PC-3 (cell line): ENCODE measurements around the gene SLC9A9. TPM values are rescaled to one million over a fixed set of nuclear protein-coding genes. Genes with fewer than 3 reads are reported as not detected.

Experiments
- ATAC-seq: fragments of 200-7000 bp; cut with Tn5 transposase; 2 replicates; pipeline ENCODE4 v1.9.1; 2020; ENCODE audit warnings: mild to moderate bottlenecking, moderate library complexity
- BruUV-seq: library from RNA; stranded (reverse); fragments of 400-500 nt; replicated peaks from 2 replicates; lab custom pipeline; 2021; lab: Mats Ljungman, UMichigan
- CTCF ChIA-PET: fragments of 300-600 bp; sonication (Branson Sonifier 250); formaldehyde crosslinking; loops from one replicate; lab custom pipeline; 2022; ENCODE audit warnings: antibody characterized with exemption; lab: Charles Lee
- POLR2A ChIA-PET: fragments of 300-600 bp; sonication (Branson Sonifier 250); formaldehyde crosslinking; loops from one replicate; lab custom pipeline; 2022; ENCODE audit warnings: antibody characterized with exemption; ENCODE audit not compliant: unreplicated experiment; lab: Charles Lee
- DNase-seq: peaks from one replicate; pipeline ENCODE4 v3.0.0-alpha.2; 2015
- H2AFZ ChIP-seq: fragments of 300-600 bp; sonication (generic); 2 replicates; pipeline ENCODE4 v1.6.0; 2016; ENCODE audit warnings: antibody characterized with exemption, low read length
- H3F3A ChIP-seq: fragments of 300-600 bp; sonication (generic); one replicate; pipeline ENCODE4 v1.6.0; 2017; ENCODE audit warnings: antibody characterized with exemption, low read length, control low read depth, mild to moderate bottlenecking; ENCODE audit not compliant: unreplicated experiment
- H3K27ac ChIP-seq: fragments of 300-600 bp; sonication (generic); 2 replicates; pipeline ENCODE4 v1.5.1; 2016; ENCODE audit warnings: mild to moderate bottlenecking, low read length
- H3K27me3 ChIP-seq: fragments of 300-600 bp; sonication (generic); 2 replicates; pipeline ENCODE4 v1.6.1; 2016; ENCODE audit warnings: low read length, mixed read lengths
- H3K36me3 ChIP-seq: fragments of 300-600 bp; sonication (generic); 2 replicates; pipeline ENCODE4 v1.6.1; 2016; ENCODE audit warnings: low read depth, mixed run types, low read length, mixed read lengths
- H3K4me1 ChIP-seq: fragments of 300-600 bp; sonication (generic); 2 replicates; pipeline ENCODE4 v1.5.1; 2016; ENCODE audit warnings: low read length; ENCODE audit not compliant: insufficient read depth
- H3K4me2 ChIP-seq: fragments of 300-600 bp; sonication (generic); 2 replicates; pipeline ENCODE4 v1.6.0; 2016; ENCODE audit warnings: low read length
- H3K4me3 ChIP-seq: fragments of 300-600 bp; sonication (generic); 2 replicates; pipeline ENCODE4 v1.5.1; 2016; ENCODE audit warnings: mild to moderate bottlenecking, low read length, mixed read lengths
- H3K79me2 ChIP-seq: fragments of 300-600 bp; sonication (generic); 2 replicates; pipeline ENCODE4 v1.6.1; 2017; ENCODE audit warnings: low read length, mixed read lengths
- H3K9ac ChIP-seq: fragments of 300-600 bp; sonication (generic); 2 replicates; pipeline ENCODE4 v1.6.0; 2016; ENCODE audit warnings: mild to moderate bottlenecking, low read length
- H3K9me2 ChIP-seq: fragments of 300-600 bp; sonication (generic); replicated peaks from 2 replicates; pipeline ENCODE4 v1.6.1; 2016; ENCODE audit warnings: mixed run types, low read length, mixed read lengths
- H3K9me3 ChIP-seq: fragments of 300-600 bp; sonication (generic); 2 replicates; pipeline ENCODE4 v1.6.1; 2016; ENCODE audit warnings: low read length, mixed read lengths
- H4K20me1 ChIP-seq: fragments of 300-600 bp; sonication (generic); 2 replicates; pipeline ENCODE4 v1.6.1; 2016; ENCODE audit warnings: low read length, mixed read lengths
- CTCF ChIP-seq: fragments of 300-600 bp; sonication (generic); conservative IDR thresholded peaks from 2 replicates; pipeline ENCODE4 v1.5.1; 2017; ENCODE audit warnings: antibody characterized with exemption, low read depth, mild to moderate bottlenecking, low read length
- EZH2 ChIP-seq: fragments of 300-600 bp; sonication (generic); IDR thresholded peaks from one replicate; pipeline ENCODE4 v1.6.1; 2017; ENCODE audit warnings: antibody characterized with exemption, mild to moderate bottlenecking, low read length; ENCODE audit not compliant: unreplicated experiment
- EZH2phosphoT487 ChIP-seq: fragments of 300-600 bp; sonication (generic); IDR thresholded peaks from 2 replicates; pipeline ENCODE4 v1.6.1; 2018; ENCODE audit warnings: mild to moderate bottlenecking, antibody characterized with exemption, low read length, borderline replicate concordance
- intact Hi-C: fragments of 100-400 bp; cut with micrococcal nuclease; formaldehyde crosslinking; loops from 2 replicates; pipeline ENCODE4 v1.9.0; 2023
- total RNA-seq: library from RNA; depleted of rRNA; stranded (reverse); fragments of >200 nt; gene quantifications from 2 replicates; pipeline ENCODE4 v1.2.3, GENCODE V29; 2014

SLC9A9 gene
- total RNA-seq, 1 experiment from 2014 or later = 0.07 TPM

- H3K36me3 ChIP-seq = no peaks in the 10 kb centered on the region
- DNase-seq = no peak
- no peak overlapping the region for H3K27ac ChIP-seq
- H2AFZ ChIP-seq = no peak overlapping the region
- H4K20me1 ChIP-seq = no peaks in the 10 kb centered on the region
- no peaks in the 10 kb centered on the region for H3K9me3 ChIP-seq
- no peak overlapping the region for H3K4me3 ChIP-seq
- H3K9me2 ChIP-seq = no peaks in the 10 kb centered on the region
- no TSS peak for BruUV-seq
- TF ChIP-seq CTCF (no peak), EZH2phosphoT487 (no peak), EZH2 (no peak)
- no peak overlapping the region for H3K4me2 ChIP-seq
- CTCF ChIA-PET = no interaction called here
- no peaks in the 10 kb centered on the region for H3F3A ChIP-seq
- ATAC-seq = peak; percentile 80
- intact Hi-C loops = loop anchor here (10.0 kb wide), 3 partner anchors 115 to 645 kb away; no protein-coding TSS in a partner anchor
- peaks cover 5% of the 10 kb centered on the region; the same call in 1 of the 2 replicates for H3K4me1 ChIP-seq
- no peak overlapping the region for H3K9ac ChIP-seq
- H3K79me2 ChIP-seq = no peaks in the 10 kb centered on the region
- H3K27me3 ChIP-seq = no peaks in the 10 kb centered on the region
- POLR2A ChIA-PET = no interaction called here
These were observed 78.7 kb downstream of the SLC9A9 start for GRCh38 chr3:143769616-143770015.

GRCh38 chr3:143764840-143765239, 83.4 kb downstream of the SLC9A9 start:
- Histone ChIP-seq H3K9ac (no peak overlapping the region), H3K9me2 (no peaks in the 10 kb centered on the region), H3K27ac (no peak overlapping the region), H3K4me3 (no peak overlapping the region), H3K4me2 (no peak overlapping the region), H2AFZ (no peak overlapping the region), H4K20me1 (no peaks in the 10 kb centered on the region), H3K4me1 (peaks cover 5% of the 10 kb centered on the region; the same call in 1 of the 2 replicates), H3F3A (no peaks in the 10 kb centered on the region), H3K36me3 (no peaks in the 10 kb centered on the region), H3K9me3 (no peaks in the 10 kb centered on the region), H3K27me3 (no peaks in the 10 kb centered on the region), H3K79me2 (no peaks in the 10 kb centered on the region)
- intact Hi-C loops = loop anchor here (10.0 kb wide), 2 partner anchors 430 to 640 kb away; no protein-coding TSS in a partner anchor
- no TSS peak for BruUV-seq
- ChIA-PET POLR2A (no interaction called here), CTCF (no interaction called here)
- DNase-seq (no peak), ATAC-seq (no peak)
- TF ChIP-seq EZH2 (no peak), EZH2phosphoT487 (no peak), CTCF (no peak)

GRCh38 chr3:143763564-143764162, 84.6 kb downstream of the SLC9A9 start:
- Histone ChIP-seq H3K4me3 (no peak overlapping the region), H3F3A (no peaks in the 10 kb centered on the region), H4K20me1 (no peaks in the 10 kb centered on the region), H3K27me3 (no peaks in the 10 kb centered on the region), H3K4me2 (no peak overlapping the region), H3K27ac (no peak overlapping the region), H3K79me2 (no peaks in the 10 kb centered on the region), H3K9ac (no peak overlapping the region), H2AFZ (no peak overlapping the region), H3K36me3 (no peaks in the 10 kb centered on the region), H3K9me2 (no peaks in the 10 kb centered on the region), H3K4me1 (no peaks in the 10 kb centered on the region), H3K9me3 (no peaks in the 10 kb centered on the region)
- ATAC-seq (no peak), DNase-seq (peak; percentile 14)
- intact Hi-C loops = loop anchor here (1.0 to 10.0 kb wide), 4 partner anchors 65 to 639 kb away; no protein-coding TSS in a partner anchor
- ChIA-PET POLR2A (no interaction called here), CTCF (interaction anchor here (0.6 kb wide), 3 partner anchors 186 to 511 kb away, joined by 3 to 5 read pairs (median 3); no protein-coding TSS in a partner anchor)
- no TSS peak for BruUV-seq
- TF ChIP-seq CTCF = peak; percentile 63
- TF ChIP-seq EZH2 = no peak
- no peak for TF ChIP-seq EZH2phosphoT487
